GM23248 (cell line): ENCODE results near the gene RASA3. TPM values are rescaled to one million over a fixed set of nuclear protein-coding genes. Genes with fewer than 3 reads are reported as not detected.

Source experiments
- DNase-seq: peaks from one replicate; pipeline ENCODE4 v3.0.0-alpha.2; 2015
- H2AFZ ChIP-seq: fragments of 200-600 bp; sonication (generic); 2 replicates; pipeline ENCODE4 v1.6.1; 2016; ENCODE audit warnings: antibody characterized with exemption
- H3F3A ChIP-seq: fragments of 200-600 bp; sonication (generic); 2 replicates; pipeline ENCODE4 v1.6.1; 2016; ENCODE audit warnings: mild to moderate bottlenecking, antibody characterized with exemption, mixed run types; ENCODE audit not compliant: insufficient read depth
- H3K27ac ChIP-seq: fragments of 200-600 bp; sonication (generic); 2 replicates; pipeline ENCODE4 v1.5.1; 2016; ENCODE audit warnings: mild to moderate bottlenecking
- H3K27me3 ChIP-seq: fragments of 200-600 bp; sonication (generic); replicated peaks from 2 replicates; pipeline ENCODE4 v1.6.1; 2016; ENCODE audit warnings: mild to moderate bottlenecking; ENCODE audit not compliant: insufficient read depth
- H3K36me3 ChIP-seq: fragments of 200-600 bp; sonication (generic); 2 replicates; pipeline ENCODE4 v1.6.1; 2016; ENCODE audit warnings: low read depth, mild to moderate bottlenecking
- H3K4me1 ChIP-seq: fragments of 200-600 bp; sonication (generic); 2 replicates; pipeline ENCODE4 v1.6.1; 2016; ENCODE audit warnings: mild to moderate bottlenecking; ENCODE audit not compliant: insufficient read depth
- H3K4me2 ChIP-seq: fragments of 200-600 bp; sonication (generic); one replicate; pipeline ENCODE4 v1.6.1; 2016; ENCODE audit warnings: mild to moderate bottlenecking; ENCODE audit not compliant: unreplicated experiment
- H3K4me3 ChIP-seq: fragments of 200-600 bp; sonication (generic); 2 replicates; pipeline ENCODE4 v1.5.1; 2016; ENCODE audit warnings: mild to moderate bottlenecking
- H3K79me2 ChIP-seq: fragments of 200-600 bp; sonication (generic); 2 replicates; pipeline ENCODE4 v1.6.1; 2016; ENCODE audit warnings: mild to moderate bottlenecking; ENCODE audit not compliant: insufficient read depth
- H3K9ac ChIP-seq: fragments of 200-600 bp; sonication (generic); 2 replicates; pipeline ENCODE4 v1.6.1; 2016; ENCODE audit warnings: mild to moderate bottlenecking
- H3K9me2 ChIP-seq: fragments of 200-600 bp; sonication (generic); 2 replicates; pipeline ENCODE4 v1.6.1; 2016; ENCODE audit warnings: mixed run types, mild to moderate bottlenecking, moderate library complexity; ENCODE audit not compliant: insufficient read depth
- H3K9me3 ChIP-seq: fragments of 200-600 bp; sonication (generic); one replicate; pipeline ENCODE4 v1.6.1; 2017; ENCODE audit warnings: low read depth
- H4K20me1 ChIP-seq: fragments of 200-600 bp; sonication (generic); 2 replicates; pipeline ENCODE4 v1.6.0; 2016; ENCODE audit not compliant: insufficient read depth
- EZH2 ChIP-seq: fragments of 200-600 bp; sonication (generic); IDR thresholded peaks from 2 replicates; pipeline ENCODE4 v1.6.1; 2018; ENCODE audit warnings: antibody characterized with exemption, mild to moderate bottlenecking; ENCODE audit not compliant: insufficient read depth, poor library complexity, severe bottlenecking
- EZH2phosphoT487 ChIP-seq: fragments of 200-600 bp; sonication (generic); IDR thresholded peaks from 2 replicates; pipeline ENCODE4 v1.6.1; 2018; ENCODE audit warnings: antibody characterized with exemption, moderate library complexity, mild to moderate bottlenecking, low read depth; ENCODE audit not compliant: insufficient read depth
- WGBS, 2 experiments: methylation state at CpG; one replicate each; pipeline ENCODE4 v1.1.6; 2015 to 2017; ENCODE audit warnings: low lambda C conversion rate in 2 of 2, low coverage in 1 of 2; ENCODE audit errors: missing lambda C conversion rate in 2 of 2; 5-methylcytosine and 5-hydroxymethylcytosine counted together
- in situ Hi-C: fragments of 300-500 bp; cut with MboI; formaldehyde crosslinking; loops from 2 replicates; pipeline ENCODE4 v1.15.0; 2020
- polyA plus RNA-seq: library from polyadenylated mRNA; unstranded; fragments of >200 nt; fragmentation: Nextera tagmentation; extraction: Ambion mirVana; gene quantifications from 2 replicates; pipeline ENCODE4 v1.2.1, GENCODE V29; 2016
- total RNA-seq: library from RNA; depleted of rRNA; stranded (reverse); fragments of >200 nt; shearing (Covaris generic); gene quantifications from 2 replicates; pipeline ENCODE4 v1.2.3, GENCODE V29; 2014

The RASA3 gene
- total and polyA plus RNA-seq, 2 experiments from 2014 or later: 34.3 to 36.7 TPM

DNA sequence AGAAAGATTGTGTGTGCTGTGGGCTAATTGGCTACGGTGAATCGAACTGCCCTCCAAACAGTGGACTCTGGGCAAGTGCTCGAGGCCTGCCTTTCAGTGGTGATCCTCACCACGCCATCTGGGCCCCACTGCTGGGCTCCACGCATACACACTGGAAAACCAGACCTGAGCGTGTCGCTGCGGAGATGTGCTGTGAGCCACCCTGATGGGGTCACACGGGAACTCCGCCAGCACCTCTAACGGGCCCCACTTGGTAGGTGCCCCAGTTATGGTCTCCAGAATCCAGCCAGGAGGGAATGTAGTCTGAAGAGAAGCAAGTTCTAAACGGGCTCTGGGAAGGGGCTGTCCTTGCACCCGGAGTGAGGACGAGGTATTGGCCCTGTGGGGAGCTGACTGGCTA, 197.8 kb downstream of the RASA3 start:
- peaks cover 5% of the 10 kb centered on the region; the same call in 1 of the 2 replicates for H3F3A ChIP-seq
- H3K27ac ChIP-seq: no peak overlapping the region
- TF ChIP-seq EZH2phosphoT487 (no peak), EZH2 (no peak)

DNA sequence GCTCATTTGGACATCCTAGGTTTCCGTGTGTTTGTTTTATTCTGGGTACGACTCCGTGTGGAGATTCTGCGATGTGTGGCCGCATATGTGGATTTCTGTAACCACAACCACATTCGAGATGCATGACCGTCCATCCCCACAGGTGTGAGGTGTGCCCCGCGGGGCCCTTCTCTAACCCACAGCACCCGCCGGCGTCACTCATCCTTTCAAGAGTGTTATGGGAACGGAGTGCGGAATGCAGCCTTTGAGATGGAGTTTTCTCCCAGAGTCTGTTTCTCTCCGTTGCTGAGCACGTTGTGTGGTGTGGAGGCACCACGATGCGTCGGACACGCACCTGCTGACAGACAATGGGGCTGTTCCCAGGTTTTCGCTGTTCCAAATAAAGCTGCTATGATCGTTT, 198.5 kb downstream of the RASA3 start:
- in situ Hi-C loops: no loop called here
- no peaks in the 10 kb centered on the region for H4K20me1 ChIP-seq
- peaks cover 8% of the 10 kb centered on the region for H3K4me1 ChIP-seq
- H3F3A ChIP-seq: peaks cover 11% of the 10 kb centered on the region; the same call in 1 of the 2 replicates
- H3K4me3 ChIP-seq: no peak overlapping the region
- no peaks in the 10 kb centered on the region for H3K79me2 ChIP-seq
- no peak overlapping the region for H3K4me2 ChIP-seq
- H3K9me2 ChIP-seq: no peaks in the 10 kb centered on the region
- 94% methylated on average over 22 of the region's 22 CpGs for WGBS, 2 experiments
- no peak overlapping the region for H3K9ac ChIP-seq
- no peak for TF ChIP-seq EZH2phosphoT487
- no peak for TF ChIP-seq EZH2
- no peaks in the 10 kb centered on the region for H3K9me3 ChIP-seq
- H2AFZ ChIP-seq: no peak overlapping the region
- no peak overlapping the region for H3K27ac ChIP-seq
- no peaks in the 10 kb centered on the region for H3K27me3 ChIP-seq
- DNase-seq: no peak
- no peaks in the 10 kb centered on the region for H3K36me3 ChIP-seq

More for the DNA sequence above, 197.8 kb downstream of the RASA3 start:
- H3K79me2 ChIP-seq: no peaks in the 10 kb centered on the region
- no peaks in the 10 kb centered on the region for H3K9me2 ChIP-seq
- no peak for DNase-seq
- H3K4me3 ChIP-seq: no peak overlapping the region
- H3K4me1 ChIP-seq: peaks cover 1% of the 10 kb centered on the region; the same call in 1 of the 2 replicates
- H3K27me3 ChIP-seq: no peaks in the 10 kb centered on the region
- 93 to 94% methylated on average over 14 of the region's 14 CpGs for WGBS, 2 experiments
- no peaks in the 10 kb centered on the region for H3K36me3 ChIP-seq
- no peaks in the 10 kb centered on the region for H3K9me3 ChIP-seq
- H2AFZ ChIP-seq: no peak overlapping the region
- H3K9ac ChIP-seq: no peak overlapping the region
- in situ Hi-C loops: no loop called here
- no peak overlapping the region for H3K4me2 ChIP-seq
- H4K20me1 ChIP-seq: no peaks in the 10 kb centered on the region

DNA sequence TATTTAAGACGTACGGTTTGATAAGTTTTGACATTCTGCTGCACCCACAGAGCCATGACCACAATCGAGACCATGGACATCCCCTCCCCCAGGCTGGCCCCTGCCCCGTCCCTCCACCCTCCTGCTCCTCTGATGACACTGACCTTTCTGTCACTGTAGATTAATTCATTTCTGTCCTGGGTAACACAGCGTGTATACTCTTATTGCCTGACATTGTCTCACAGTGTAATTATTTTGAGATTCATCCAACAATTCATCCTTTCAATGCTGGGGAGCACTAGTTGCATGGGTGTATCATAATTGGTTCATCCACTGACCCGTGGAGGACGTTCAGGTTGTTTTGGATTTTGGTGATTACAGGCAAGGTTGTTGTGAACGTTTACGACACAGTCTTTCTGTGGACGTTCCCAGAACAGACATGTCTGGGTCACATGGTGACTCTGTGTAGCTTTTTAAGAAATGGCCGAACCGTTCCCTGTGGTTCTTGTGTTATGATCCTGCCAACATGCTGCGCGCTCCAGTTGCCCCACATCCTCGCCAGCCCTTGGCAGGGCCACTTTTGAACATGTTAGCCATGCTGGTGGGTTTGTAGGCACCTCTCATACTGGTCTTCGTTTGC, 200.5 kb downstream of the RASA3 start:
- Histone ChIP-seq H3K27ac (no peak overlapping the region), H3K79me2 (no peaks in the 10 kb centered on the region), H3K4me3 (no peak overlapping the region), H2AFZ (no peak overlapping the region), H4K20me1 (no peaks in the 10 kb centered on the region), H3K9me2 (no peaks in the 10 kb centered on the region), H3K9ac (no peak overlapping the region), H3K9me3 (no peaks in the 10 kb centered on the region), H3K4me2 (no peak overlapping the region), H3K27me3 (no peaks in the 10 kb centered on the region), H3K4me1 (peaks cover 26% of the 10 kb centered on the region), H3K36me3 (no peaks in the 10 kb centered on the region), H3F3A (peaks cover 28% of the 10 kb centered on the region; the same call in 1 of the 2 replicates)
- TF ChIP-seq EZH2: no peak
- DNase-seq: no peak
- 84 to 85% methylated on average over 15 to 16 of the region's 16 CpGs for WGBS, 2 experiments
- in situ Hi-C loops: no loop called here

DNA sequence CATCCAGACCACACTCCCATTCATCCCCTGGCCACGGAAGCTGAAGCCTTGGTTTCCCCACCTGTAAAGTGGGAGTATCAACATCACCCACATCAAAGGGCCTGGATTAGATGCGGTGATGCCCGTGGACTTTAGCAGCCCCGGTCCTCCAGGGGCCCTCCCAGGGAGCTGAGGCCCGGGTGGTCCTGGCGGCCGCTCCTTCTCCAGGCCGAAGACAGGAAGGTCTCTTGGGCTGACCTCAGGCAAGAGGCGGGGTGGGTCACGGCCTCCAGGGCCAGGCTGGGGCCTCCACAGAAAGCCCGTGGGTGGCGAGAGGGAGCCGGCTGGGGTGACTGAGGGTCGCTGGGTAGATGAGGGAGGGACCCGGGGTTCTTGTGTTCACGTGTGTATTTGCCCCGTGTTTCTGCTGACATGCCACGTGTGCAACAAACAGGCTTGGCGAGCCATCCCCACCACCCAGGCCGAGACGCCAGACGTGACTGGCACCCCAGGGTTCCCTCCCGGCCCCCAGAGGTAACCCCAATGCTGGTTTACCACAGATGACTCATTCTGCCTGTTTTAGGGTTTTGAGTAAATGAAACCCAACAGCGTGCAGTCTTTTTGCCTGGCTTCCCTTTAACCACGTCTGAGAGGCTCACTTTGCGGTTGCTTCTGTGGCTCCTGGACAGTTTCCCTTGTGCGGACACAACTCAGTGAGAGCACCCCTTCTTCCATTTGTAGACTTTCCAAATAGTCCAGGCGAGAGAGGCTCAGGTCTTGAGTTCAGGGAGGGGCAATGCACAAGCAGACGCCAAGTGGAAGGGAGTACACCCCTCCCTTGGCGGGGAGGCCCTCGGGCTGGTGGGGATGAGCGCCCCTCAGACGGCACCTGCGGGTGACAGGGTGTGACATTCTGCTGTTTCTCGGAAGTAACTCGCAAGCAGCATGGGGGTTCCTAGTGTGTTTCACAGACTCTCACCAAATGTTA, 201.5 kb downstream of the RASA3 start:
- Histone ChIP-seq H3K4me1 (peaks cover 28% of the 10 kb centered on the region), H3F3A (peaks cover 29% of the 10 kb centered on the region; the same call in 1 of the 2 replicates), H3K9ac (no peak overlapping the region), H3K4me3 (no peak overlapping the region), H3K9me3 (no peaks in the 10 kb centered on the region), H3K27me3 (no peaks in the 10 kb centered on the region), H2AFZ (no peak overlapping the region), H4K20me1 (no peaks in the 10 kb centered on the region), H3K4me2 (no peak overlapping the region), H3K79me2 (no peaks in the 10 kb centered on the region), H3K9me2 (no peaks in the 10 kb centered on the region), H3K36me3 (no peaks in the 10 kb centered on the region), H3K27ac (no peak overlapping the region)
- WGBS, 2 experiments: 94 to 95% methylated on average over 34 to 36 of the region's 36 CpGs
- in situ Hi-C loops: no loop called here
- DNase-seq: no peak
- TF ChIP-seq EZH2: no peak
- no peak for TF ChIP-seq EZH2phosphoT487
